Esophagus muscularis mucosa (tissue), 4 donors: ENCODE measurements around the gene ABHD16B. TPM values are rescaled to one million over a fixed set of nuclear protein-coding genes. Genes with fewer than 3 reads are reported as not detected.

Experiments used
- DNase-seq: peaks from one replicate; pipeline ENCODE4 v3.0.0-alpha.2; 2017; ENCODE audit errors: extremely low spot score
- H3K27ac ChIP-seq, 4 donors: fragments of 200-600 bp; sonication (generic); replicated peaks in 1 of 4; 1 replicate in 3 of 4; 2 replicates in 1 of 4; pipeline ENCODE4 v1.5.1; 2016 to 2019; ENCODE audit warnings: mild to moderate bottlenecking in 1 of 4
- H3K27me3 ChIP-seq, 4 donors: fragments of 200-600 bp; sonication (generic); one replicate each; pipeline versions ENCODE4 v1.5.1 to v1.6.0; 2016 to 2019
- H3K36me3 ChIP-seq, 4 donors: fragments of 200-600 bp; sonication (generic); one replicate each; pipeline ENCODE4 v1.5.1; 2016 to 2019
- H3K4me1 ChIP-seq, 4 donors: fragments of 200-600 bp; sonication (generic); one replicate each; pipeline ENCODE4 v1.5.1; 2016 to 2019
- H3K4me3 ChIP-seq, 4 donors: fragments of 200-600 bp; sonication (generic); 1 replicate in 2 of 4; 2 replicates in 2 of 4; pipeline ENCODE4 v1.5.1; 2016 to 2019; ENCODE audit warnings: mild to moderate bottlenecking in 4 of 4, moderate library complexity in 1 of 4
- H3K9me3 ChIP-seq, 4 donors: fragments of 200-600 bp; sonication (generic); 1 replicate in 3 of 4; 2 replicates in 1 of 4; pipeline ENCODE4 v1.5.1; 2016 to 2019
- EP300 ChIP-seq: sonication (generic); formaldehyde crosslinking; IDR thresholded peaks from one replicate; pipeline ENCODE4 v1.6.1; 2017; ENCODE audit warnings: antibody characterized with exemption
- POLR2A ChIP-seq: fragments of 450-650 bp; IDR thresholded peaks from one replicate; pipeline ENCODE4 v1.6.1; 2017; ENCODE audit warnings: antibody characterized with exemption, moderate library complexity, mild to moderate bottlenecking, low read depth
- POLR2AphosphoS5 ChIP-seq, 2 donors: sonication (generic); formaldehyde crosslinking; IDR thresholded peaks; one replicate each; pipeline ENCODE4 v1.6.1; 2017; ENCODE audit warnings: antibody characterized with exemption in 2 of 2
- WGBS: methylation state at CpG from one replicate; pipeline ENCODE4 v1.1.5; 2018; 5-methylcytosine and 5-hydroxymethylcytosine counted together
- intact Hi-C: fragments of 100-400 bp; cut with DNase I; formaldehyde crosslinking; loops from one replicate; pipeline ENCODE4 v1.15.1; 2023
- total RNA-seq, 4 donors: library from RNA; depleted of rRNA; stranded (reverse); fragments of >200 nt; gene quantifications; one replicate each; pipeline versions ENCODE4 v1.1.0 to v1.2.1, GENCODE V29; 2016
- TF ChIP-seq, protein P1 (sequence below), 3 experiments: fragments of 200-600 bp in 2 of 3; fragments of 450-650 bp in 1 of 3; sonication (generic) in 2 of 3; IDR thresholded peaks; one replicate each; pipeline ENCODE4 v1.5.1; 2017 to 2019; ENCODE audit warnings: antibody characterized with exemption in 3 of 3, mild to moderate bottlenecking in 2 of 3, moderate library complexity in 1 of 3

The ABHD16B gene
- total RNA-seq, 4 donors from 2014 or later = not detected

DNA sequence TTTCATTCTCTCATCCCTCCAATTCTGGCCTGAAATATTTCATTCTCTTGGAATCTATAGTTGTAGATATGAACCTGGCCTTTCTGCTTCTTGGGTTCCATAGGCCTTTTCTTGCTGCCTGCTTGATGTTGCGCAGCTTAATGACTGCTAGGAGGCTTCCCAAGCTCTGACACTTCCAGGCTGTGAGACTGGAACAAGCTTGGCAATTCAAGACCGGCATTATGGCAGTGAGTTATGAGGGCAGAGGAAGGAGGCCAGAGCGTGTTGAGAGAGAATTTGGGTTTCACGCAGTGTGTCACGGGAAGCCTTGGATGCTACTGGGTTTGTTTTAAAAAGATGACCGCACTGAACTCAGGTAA is 32.7 kb downstream of the ABHD16B start:
- no peak for TF ChIP-seq POLR2AphosphoS5 (IDR thresholded peaks at IDR 0.05)
- no peak for TF ChIP-seq EP300
- TF ChIP-seq, protein P1, sequence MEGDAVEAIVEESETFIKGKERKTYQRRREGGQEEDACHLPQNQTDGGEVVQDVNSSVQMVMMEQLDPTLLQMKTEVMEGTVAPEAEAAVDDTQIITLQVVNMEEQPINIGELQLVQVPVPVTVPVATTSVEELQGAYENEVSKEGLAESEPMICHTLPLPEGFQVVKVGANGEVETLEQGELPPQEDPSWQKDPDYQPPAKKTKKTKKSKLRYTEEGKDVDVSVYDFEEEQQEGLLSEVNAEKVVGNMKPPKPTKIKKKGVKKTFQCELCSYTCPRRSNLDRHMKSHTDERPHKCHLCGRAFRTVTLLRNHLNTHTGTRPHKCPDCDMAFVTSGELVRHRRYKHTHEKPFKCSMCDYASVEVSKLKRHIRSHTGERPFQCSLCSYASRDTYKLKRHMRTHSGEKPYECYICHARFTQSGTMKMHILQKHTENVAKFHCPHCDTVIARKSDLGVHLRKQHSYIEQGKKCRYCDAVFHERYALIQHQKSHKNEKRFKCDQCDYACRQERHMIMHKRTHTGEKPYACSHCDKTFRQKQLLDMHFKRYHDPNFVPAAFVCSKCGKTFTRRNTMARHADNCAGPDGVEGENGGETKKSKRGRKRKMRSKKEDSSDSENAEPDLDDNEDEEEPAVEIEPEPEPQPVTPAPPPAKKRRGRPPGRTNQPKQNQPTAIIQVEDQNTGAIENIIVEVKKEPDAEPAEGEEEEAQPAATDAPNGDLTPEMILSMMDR (IDR thresholded peaks at IDR 0.05) = no peak
- no peak for TF ChIP-seq POLR2A
- Histone ChIP-seq H3K27me3 (no peaks in the 10 kb centered on the region), H3K36me3 (peaks cover 17 to 35% (median 31%) of the 10 kb centered on the region in 4 donors), H3K27ac (peak overlapping the region; percentile 76 to 86 (median 81)), H3K4me3 (peak overlapping the region; percentile 64 to 83 (median 68)), H3K4me1 (peaks cover 20 to 46% (median 41%) of the 10 kb centered on the region in 4 donors), H3K9me3 (no peaks in the 10 kb centered on the region)
- WGBS = 39% methylated on average over 4 of the region's 6 CpGs
- intact Hi-C loops = no loop called here
- DNase-seq = no peak

DNA sequence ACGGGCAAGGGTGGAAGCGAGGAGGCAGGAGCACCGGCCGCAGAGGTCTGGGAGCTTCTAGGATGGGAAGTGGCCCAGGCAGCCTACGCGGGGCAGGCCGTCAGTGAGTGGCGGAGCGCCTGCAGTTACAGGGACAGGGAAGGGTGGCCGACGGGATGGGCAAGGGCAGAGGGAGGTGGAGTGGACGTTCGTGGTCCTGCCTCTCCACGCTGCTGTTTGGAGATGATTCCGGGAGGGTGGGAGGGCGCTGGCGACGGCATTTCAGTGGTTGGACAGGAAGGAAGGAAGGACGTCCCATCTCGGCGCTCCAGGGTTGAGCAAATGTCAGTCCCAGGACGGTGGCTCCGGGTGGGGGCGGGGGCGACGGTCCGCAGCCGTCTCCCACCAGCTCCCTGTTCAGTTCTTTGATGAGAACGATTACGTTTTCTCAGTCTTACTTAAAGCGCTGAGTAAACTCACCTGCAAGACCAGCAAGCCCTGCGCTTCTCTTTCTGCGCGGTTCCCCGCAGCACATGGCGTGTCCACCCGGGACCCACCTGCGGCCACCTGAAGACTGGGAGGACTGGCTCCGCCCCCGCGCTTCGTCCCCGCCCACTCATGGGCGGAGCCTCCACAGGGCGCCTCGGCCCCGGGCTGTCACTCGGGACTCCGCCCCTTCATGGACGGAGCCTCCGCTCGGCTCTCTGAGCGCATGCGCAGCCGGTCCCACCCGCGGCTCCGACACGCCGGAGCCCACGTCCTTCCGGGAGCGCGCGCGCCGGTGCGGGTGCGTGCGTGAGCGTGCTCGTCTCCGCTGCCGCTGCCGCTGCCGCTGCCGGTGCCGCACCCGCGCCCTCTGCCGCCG is 33.3 kb downstream of the ABHD16B start, which contains the start of gene DNAJC5:
DNAJC5 (plus strand) TSS at position 769 of the 844 bp plus-strand sequence. CDS start 33,220 bp downstream, outside the sequence.
- WGBS = 6% methylated on average over 29 of the region's 82 CpGs
- no peaks in the 10 kb centered on the region for H3K27me3 ChIP-seq
- no peaks in the 10 kb centered on the region for H3K9me3 ChIP-seq
- H3K36me3 ChIP-seq = peaks cover 11 to 29% (median 25%) of the 10 kb centered on the region in 4 donors
- peak; percentile 97 for DNase-seq
- H3K4me1 ChIP-seq = peaks cover 24 to 48% (median 43%) of the 10 kb centered on the region in 4 donors
- intact Hi-C loops = no loop called here
- peak within 1 kb of the TSS; percentile 64 to 83 (median 68) for H3K4me3 ChIP-seq
- H3K27ac ChIP-seq = peak within 1 kb of the TSS; percentile 76 to 86 (median 81)
- TF ChIP-seq EP300 (no peak), POLR2AphosphoS5 (IDR thresholded peaks at IDR 0.05) (peak; percentile 61 to 90), POLR2A (no peak)
- TF ChIP-seq, protein P1 (IDR thresholded peaks at IDR 0.05) = peak in 1 of 3 experiments; percentile 17

DNA sequence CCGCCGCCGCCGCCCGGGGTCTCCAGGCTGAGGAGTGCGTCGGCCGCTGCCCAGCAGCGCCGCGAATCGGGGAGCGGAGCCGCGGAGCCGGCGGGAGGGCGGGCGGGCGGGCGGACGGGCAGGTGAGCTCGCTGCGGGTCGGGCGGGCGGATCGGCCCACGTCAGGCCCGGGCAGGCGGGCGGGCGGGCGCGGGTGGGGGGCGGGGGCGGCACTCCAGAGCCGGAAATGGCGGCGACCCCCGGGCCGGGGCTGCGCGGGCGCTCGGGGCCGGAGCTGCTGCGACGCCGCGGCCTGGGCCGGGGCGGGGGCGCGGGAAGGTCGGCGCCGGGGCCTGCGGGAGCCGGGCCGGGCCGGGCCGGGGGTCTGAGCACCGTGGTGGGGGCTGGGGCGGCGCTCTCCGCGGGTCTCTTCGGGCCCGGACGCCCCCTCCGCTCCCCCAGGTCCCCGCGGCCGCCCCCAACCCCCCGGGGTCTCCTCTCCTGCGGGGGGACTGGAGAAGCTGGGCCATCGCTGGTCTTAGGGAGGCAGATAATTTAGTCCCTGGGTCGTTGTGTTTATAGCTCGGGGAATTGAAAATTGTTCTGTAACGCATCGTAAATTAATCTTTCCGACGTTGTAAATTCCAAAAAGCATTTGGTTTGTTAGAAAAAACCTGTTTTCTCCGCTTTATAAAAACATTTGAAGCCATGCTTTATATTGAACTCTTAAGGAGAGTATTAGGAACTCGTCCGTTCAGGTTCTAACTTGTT is 34.1 kb downstream of the ABHD16B start:
- Histone ChIP-seq H3K4me3 (peak overlapping the region; percentile 64 to 83 (median 68)), H3K36me3 (peaks cover 6 to 21% (median 17%) of the 10 kb centered on the region in 4 donors), H3K9me3 (no peaks in the 10 kb centered on the region), H3K27me3 (no peaks in the 10 kb centered on the region), H3K27ac (peak overlapping the region; percentile 76 to 86 (median 80)), H3K4me1 (peaks cover 24 to 55% (median 48%) of the 10 kb centered on the region in 4 donors)
- intact Hi-C loops = no loop called here
- WGBS = under 1% methylated on average over 10 of the region's 87 CpGs
- no peak for DNase-seq
- TF ChIP-seq, protein P1 (IDR thresholded peaks at IDR 0.05) = no peak
- TF ChIP-seq EP300 (no peak), POLR2A (no peak), POLR2AphosphoS5 (IDR thresholded peaks at IDR 0.05) (no peak)

DNA sequence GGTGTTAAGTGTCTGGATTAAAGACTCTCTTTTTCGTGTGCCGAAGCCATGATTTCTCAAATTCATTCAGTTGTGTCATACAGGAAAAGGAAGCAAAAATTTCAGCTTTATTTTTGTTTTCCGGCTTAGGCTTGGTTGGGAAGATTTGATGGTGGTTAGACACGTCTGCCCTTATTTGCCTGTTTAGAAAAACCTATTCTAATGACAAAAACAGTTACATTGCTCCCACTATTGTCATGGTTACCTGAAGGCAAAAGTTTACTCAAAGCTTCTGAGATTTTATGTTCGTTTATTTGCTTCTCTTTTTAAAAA is 34.6 kb downstream of the ABHD16B start:
- peak overlapping the region; percentile 64 to 83 (median 68) for H3K4me3 ChIP-seq
- H3K4me1 ChIP-seq = peaks cover 24 to 60% (median 53%) of the 10 kb centered on the region in 4 donors
- H3K27ac ChIP-seq = peak overlapping the region; percentile 76 to 86 (median 80)
- DNase-seq = no peak
- H3K36me3 ChIP-seq = peaks cover 1 to 16% (median 12%) of the 10 kb centered on the region in 4 donors
- WGBS = 0% methylated on average over 5 of the region's 5 CpGs
- intact Hi-C loops = no loop called here
- H3K9me3 ChIP-seq = no peaks in the 10 kb centered on the region
- no peaks in the 10 kb centered on the region for H3K27me3 ChIP-seq
- TF ChIP-seq, protein P1 (IDR thresholded peaks at IDR 0.05) = no peak
- no peak for TF ChIP-seq EP300
- TF ChIP-seq POLR2AphosphoS5 (IDR thresholded peaks at IDR 0.05) = no peak
- no peak for TF ChIP-seq POLR2A
